Measurements from ENCODE around the gene DNM3.

DNA sequence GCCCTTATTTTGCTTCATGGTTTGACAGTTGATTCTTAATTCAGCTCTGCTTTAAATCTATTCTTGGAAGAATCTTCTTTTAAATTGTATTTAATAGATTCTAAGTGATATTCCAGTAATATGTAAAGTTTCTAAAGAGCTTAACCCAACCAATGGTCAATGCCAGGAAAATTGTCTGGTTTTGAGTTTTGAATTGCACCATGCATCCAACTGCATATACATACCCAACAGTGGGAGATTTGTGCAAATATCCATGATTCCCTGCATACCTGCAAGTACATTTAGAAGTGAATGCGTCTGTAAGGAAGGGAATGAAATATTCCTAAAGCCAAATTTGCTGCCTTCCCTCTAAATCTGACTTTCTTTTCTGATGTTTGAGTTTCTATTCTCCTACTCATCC, 543.4 kb downstream of the DNM3 start:
- no peak for TF ChIP-seq EZH2 (IDR thresholded peaks at IDR 0.05; ENCODE audit: low read length)
- TF ChIP-seq, protein P1, sequence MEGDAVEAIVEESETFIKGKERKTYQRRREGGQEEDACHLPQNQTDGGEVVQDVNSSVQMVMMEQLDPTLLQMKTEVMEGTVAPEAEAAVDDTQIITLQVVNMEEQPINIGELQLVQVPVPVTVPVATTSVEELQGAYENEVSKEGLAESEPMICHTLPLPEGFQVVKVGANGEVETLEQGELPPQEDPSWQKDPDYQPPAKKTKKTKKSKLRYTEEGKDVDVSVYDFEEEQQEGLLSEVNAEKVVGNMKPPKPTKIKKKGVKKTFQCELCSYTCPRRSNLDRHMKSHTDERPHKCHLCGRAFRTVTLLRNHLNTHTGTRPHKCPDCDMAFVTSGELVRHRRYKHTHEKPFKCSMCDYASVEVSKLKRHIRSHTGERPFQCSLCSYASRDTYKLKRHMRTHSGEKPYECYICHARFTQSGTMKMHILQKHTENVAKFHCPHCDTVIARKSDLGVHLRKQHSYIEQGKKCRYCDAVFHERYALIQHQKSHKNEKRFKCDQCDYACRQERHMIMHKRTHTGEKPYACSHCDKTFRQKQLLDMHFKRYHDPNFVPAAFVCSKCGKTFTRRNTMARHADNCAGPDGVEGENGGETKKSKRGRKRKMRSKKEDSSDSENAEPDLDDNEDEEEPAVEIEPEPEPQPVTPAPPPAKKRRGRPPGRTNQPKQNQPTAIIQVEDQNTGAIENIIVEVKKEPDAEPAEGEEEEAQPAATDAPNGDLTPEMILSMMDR (optimal IDR thresholded peaks at IDR 0.05 in 1 of 3, IDR thresholded peaks at IDR 0.05 in 1 of 3, conservative IDR thresholded peaks at IDR 0.05 in 1 of 3; ENCODE audit: extremely low read depth in 1 of 3, insufficient read depth in 2 of 3, low read length in 3 of 3) = no peak
